NCI-H1092 treated with DMSO at 0.1 percent for 48 hours (cell line): Measurements from ENCODE around the gene ASPSCR1.

Source experiments
- DNase-seq: peaks from one replicate; lab custom pipeline; 2025; lab: John Stamatoyannopoulos, UW

Gene ASPSCR1

DNA sequence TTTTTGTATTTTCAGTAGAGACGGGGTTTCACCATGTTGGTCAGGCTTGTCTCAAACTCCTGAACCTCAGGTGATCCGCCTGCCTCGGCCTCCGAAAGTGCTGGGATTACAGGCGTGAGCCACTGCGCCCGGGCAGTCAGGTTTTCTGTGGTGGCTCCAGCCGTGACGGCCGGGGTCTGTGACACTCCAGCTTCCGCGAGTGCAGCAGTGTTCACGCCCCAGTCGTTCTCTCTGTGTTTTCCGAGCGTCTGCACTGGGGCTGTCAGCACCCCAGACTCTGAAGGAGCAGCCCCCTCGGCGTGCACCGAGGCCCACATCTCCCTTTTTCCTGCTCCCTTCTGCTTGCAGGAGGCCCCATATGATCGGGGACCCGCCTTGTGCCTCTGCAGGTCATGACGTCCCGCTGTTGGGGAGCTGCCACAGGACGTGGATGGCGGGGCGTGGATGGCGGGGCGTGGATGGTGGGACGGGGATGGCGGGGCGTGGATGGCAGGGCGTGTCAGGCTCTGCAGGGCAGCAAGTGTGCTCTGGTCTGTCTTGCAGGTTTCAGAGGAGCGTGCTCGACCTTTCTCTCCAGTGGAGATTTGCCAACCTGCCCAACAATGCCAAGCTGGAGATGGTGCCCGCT, 5.7 kb downstream of the ASPSCR1 start:
- no peak for DNase-seq

DNA sequence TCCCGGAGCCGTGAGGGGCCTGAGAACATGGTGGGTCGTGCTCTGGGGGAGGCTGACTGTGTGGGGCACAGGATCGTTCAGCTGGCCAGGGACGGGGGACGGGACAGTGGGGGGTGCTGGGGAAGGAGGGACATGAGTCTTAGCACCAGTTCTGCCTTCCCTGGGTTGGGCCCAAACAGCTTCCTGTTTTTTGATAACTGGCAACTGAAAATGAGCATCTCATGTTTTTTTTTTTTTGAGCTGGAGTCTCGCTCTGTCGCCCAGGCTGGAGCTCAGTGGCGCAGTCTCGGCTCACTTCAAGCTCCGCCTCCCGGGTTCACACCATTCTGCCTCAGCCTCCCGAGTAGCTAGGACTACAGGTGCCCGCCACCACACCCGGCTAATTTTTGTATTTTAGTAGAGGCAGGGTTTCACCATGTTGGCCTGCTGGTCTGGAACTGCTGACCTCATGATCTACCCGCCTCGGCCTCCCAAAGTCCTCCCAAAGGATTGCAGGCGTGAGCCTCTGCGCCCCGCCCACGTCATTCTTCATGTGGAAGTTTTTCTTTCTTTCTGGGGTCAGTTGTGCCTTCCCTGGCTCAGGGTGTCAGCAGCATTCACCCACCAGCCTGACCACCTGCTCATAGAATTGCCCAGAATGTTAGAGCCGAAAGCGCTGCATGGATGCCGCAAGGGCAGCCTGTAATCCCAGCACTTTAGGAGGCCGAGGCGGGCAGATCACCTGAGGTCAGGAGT, 6.4 kb downstream of the ASPSCR1 start:
- no peak for DNase-seq

DNA sequence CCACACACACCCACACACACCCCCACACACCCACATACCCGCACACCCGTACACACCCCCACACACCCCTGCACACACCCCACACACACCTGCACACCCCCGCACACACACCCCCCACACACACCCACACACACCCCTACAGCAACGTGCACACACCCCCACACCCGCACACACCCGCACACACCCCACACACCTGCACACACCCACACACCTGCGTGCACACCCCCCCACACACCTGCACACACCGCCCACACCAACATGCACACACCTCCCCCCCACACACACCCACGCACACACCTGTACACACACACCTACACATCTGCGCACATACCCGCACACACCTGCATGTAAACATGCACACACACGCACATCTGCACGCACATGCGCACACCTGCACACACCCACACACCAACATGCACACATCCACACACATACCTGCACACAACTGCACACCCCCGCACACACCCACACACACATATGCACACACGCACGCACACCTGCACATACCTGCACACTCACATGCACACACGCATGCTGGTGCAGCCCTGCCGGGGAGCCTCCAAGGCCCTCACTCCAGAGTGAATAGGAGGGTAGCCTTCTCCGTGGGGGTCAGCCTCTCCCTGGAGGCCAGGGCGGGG, 7.5 kb downstream of the ASPSCR1 start:
- no peak for DNase-seq

DNA sequence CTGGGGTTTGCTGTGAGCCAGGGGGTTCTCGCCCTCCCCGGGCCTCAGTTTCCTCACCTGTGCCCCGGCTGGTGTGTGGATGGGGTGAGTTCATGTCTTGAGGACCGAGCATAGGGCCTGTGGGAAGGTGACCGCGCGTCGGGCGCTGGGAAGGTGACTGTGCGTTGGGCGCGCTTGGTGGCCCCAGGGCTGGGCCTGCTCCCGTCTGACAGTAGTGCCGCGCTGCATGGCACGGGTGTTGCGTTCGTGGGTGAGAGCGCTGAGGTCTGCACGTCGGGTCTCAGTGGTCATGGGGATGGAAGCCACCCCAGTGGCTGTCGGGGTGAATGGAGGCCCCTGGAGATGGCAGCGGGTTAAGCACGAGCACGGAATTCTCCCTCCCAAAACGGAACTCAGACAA, 9.2 kb downstream of the ASPSCR1 start:
- DNase-seq, result no peak

DNA sequence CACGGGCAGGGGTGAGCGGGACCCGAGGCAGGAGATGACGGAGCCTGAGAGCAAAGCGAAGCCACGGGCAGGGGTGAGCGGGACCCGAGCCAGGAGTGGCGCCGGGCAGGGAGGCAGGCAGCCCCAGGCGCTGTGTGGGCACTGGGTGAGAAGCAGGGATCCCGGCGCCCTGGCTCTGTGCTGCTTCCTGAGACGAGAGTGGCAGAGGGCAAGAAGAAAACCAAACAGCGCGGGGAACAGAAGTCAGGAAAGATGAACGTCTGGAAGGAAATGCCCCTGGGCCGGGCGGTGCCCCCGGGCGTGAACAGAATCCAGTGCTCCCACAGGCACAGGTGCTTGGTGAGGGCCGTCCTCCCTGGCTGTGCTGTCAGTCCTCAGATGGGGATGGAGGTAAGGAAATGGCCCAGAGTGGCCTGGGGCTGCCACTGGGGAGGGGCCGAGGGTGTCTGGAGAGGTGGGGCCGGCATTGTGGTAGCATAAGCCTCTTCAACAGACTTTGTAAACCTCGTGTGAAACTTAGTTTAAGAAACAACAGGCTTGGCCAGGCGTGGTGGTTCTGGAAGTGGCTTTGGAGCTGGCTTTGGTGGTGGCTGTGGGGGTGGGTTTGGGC, 9.8 kb downstream of the ASPSCR1 start:
- no peak for DNase-seq

DNA sequence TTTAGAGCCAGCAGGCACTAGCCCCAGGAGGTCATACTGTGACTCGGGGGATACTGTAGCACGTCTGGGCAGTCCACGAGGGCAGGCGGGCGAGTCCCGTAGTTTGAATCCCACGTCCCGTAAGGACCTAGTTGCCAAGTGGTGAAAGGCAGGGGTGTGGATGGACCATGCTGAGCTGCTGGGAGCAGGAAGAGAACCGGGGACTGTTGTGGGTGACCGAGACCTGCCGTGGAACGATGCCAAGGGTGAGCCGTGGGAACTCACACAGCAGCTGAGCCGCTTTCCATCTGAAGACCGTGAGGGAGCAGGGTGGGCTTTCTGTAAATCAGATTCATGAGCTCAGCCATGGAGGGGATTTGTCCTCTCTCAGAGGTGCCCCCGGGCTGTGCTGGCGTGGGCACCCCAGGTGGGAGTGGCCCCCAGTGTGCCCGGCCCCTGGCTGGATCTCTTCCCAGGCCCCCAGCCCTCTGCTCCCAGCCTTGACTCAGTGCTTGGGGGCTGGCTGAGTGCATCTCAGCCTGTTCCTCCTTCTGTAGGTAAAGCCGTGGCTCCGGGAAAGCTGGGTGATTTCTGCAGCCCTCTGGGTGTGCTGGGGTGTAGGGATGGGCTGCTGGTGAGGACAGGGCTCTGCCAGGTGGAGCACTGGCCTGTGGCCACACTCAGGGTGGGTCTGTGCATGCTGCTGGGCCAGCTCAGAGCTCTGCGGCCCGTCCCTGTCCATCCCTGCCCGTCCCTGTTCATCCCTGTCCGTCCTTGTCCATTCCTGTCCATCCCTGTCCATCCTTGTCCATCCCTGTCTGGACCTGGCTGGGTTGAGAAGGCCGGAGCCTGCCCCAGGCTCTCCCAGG, 13.6 kb downstream of the ASPSCR1 start:
- DNase-seq, result no peak

DNA sequence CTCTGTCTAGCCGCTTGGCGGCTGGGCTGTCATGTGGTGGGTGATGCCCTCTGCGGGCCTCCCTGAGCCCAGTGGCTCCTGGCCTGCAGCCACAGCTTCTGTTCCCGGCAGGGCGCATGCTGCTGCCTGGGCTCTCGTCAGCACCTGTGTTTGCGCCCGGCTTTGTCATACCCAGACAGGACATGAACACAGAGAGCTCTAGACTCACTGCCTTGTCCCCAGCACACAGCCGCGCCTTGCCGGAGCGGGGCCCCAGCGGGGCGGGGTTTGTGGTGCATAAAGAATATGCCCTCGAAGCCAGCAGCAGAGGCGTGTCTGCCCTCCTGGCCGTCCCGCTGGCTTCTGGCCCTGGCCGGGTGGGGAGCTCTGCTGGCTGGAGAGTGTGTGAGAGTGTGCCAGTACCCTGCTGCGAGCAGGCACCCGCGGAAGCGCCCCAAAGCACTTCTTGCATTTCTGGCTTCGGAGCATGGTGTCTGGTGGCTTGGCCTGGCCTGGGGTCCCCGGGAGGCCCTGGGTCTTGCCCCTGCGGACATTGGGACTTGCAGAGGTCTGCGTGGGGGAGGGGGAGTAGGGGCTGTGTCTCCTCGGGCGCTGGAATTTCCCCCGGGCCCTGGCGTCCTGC, 14.4 kb downstream of the ASPSCR1 start:
- peak; percentile 53 for DNase-seq

DNA sequence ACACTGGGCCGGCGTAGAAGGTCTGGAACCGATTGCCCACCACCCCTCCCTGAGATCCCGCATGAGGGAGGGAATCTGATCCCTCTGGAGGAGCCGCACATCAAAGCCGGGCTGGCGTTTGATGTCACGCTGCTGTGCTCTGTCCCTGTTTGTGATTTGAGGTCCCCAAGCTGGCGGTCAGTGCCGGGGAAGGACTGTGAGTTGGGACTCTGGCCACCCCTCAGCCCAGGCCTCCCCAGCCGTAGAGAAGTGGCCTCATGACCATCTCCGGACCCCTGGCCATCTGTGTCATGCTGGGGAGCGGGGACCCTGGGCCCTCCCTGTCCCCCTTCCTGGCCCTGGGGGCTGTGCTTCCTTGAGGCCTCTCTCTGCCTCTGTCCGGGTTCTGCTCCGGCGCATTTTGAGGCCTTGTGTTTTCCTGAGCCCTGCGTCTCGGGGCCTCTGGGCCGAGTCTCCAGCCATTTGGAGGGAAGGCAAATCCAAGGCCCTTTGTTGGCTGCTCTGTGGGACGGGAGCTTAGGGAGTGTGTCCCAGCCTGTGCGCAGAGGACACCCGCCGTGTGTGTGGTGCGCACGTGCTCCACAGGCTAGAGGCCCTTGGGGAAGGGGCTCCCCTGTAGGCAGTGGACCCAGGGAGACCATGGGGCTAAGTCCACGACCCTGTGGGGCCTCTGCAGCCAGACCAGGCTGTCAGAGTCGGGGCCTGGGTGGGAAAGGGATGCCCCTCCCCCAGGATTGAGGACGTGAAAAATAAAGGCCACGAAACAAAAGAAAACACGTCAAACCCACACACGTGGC, 15.1 kb downstream of the ASPSCR1 start:
- no peak for DNase-seq

DNA sequence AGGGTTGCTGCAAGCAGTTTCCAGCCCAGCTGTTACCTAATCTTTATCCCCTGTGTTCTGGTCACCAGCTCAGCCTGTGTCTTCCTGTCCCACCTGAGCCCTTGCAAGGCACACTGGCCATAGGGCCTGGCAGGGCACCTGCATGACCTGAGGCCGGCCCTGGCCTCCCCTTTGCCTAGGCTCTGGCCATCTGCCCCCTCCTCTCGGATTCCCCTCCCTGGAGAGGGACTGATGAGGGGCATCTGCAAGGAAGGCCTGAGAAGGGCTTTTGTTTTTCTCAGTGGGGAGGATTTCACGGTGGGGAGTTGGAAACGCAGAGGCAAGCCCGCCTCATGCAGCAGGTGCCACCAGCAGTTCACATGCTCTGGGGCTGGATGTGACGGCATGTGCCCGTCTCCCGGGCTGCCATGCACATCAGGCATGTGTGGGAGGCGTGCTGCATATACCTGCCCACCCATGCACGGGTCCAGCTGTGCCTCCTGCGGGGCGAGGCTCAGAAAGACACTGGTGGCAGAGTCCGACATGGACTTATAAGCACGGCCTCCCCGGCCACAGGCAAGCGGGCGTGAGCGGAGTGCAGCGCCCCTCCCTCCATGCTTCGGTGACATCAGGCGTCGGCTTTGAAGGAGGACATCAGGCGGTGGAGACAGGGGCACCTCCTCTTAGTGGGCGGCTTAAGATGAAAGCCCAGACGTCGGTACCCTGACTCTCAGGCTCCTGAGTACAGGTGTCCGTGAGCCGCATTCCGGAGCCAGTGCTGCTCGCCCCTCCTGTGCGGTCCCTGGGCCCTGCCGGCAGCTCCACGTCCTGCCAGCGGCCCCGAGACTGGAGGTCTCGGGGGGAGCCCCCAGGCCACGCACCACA, 16.5 kb downstream of the ASPSCR1 start:
- DNase-seq, result no peak

DNA sequence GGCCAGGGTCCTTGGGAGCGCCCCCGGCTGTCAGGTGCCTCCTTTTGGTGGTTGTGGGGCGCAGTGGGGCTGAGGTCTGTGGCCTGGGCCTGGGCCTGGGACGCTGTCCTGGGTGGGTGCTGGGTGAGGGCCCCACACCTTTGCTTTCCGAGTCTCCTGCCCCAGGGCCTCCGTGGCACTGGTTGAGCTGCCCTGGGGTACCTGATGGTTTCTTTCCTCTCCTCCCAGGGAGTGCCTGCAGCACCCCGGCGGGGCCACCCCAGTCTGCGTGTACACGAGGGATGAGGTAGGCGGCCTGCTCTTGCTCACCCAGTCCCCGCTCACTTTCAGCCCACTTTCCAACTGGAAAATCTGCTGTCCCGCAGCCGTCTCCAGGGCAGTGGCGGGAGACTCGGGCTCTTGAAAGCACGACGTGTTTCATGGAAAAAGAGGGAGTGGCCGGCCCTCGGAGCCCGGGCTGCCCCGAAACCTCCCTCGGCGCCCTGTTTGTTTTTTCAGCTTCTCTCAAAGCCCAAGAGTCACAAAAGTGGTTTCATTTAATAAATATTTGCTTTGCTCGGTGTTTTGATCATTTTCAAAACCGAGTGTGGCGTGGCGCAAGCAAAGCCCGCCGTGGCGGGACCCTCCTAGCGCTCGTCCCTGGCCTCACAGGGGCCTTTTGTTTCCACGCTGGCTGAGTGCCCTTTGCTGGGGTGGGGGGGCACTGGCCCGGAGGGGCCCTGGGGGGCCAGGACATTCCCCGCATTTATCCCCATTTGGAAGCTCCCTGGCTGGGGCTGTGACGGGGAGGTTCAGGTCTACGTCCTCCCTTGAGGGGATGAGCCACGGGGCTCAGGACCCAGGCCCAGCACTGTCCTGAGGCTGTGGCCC, 17.4 kb downstream of the ASPSCR1 start:
- no peak for DNase-seq

DNA sequence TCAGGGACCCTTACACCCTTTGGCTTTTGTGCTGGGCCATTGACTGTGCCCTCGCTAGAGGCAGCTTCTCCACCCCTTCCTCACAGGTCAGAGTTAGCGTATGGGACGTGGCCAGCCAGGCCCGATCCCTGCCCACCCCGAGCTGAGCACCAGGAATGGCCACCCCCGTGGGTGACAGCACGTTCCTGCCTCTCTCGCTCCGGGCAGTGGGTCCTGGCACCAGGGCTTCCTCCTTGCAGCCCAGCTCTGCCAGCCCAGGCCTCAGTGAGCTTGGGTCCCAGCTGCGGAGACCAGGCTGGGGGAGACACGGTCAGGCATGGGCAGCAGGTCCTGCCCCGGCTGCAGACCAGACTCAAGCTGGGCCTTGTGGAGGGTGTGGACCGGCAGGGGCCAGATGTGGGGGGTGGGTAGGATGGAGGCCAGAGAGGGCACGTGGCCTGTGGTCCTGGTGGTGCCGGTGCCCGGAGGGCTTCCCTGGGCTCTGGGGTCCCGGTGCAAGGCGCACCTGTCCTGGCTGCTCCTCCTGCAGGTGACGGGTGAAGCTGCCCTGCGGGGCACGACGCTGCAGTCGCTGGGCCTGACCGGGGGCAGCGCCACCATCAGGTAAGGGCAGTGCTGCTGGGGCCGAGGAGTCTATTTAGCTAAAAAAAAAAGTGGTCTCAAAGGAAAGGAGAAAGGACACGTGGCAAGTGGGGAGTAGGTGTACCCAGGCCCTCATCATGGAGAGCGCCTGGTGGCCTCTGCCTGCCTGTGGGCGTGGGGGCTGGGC, 18.2 kb downstream of the ASPSCR1 start:
- DNase-seq, result no peak

DNA sequence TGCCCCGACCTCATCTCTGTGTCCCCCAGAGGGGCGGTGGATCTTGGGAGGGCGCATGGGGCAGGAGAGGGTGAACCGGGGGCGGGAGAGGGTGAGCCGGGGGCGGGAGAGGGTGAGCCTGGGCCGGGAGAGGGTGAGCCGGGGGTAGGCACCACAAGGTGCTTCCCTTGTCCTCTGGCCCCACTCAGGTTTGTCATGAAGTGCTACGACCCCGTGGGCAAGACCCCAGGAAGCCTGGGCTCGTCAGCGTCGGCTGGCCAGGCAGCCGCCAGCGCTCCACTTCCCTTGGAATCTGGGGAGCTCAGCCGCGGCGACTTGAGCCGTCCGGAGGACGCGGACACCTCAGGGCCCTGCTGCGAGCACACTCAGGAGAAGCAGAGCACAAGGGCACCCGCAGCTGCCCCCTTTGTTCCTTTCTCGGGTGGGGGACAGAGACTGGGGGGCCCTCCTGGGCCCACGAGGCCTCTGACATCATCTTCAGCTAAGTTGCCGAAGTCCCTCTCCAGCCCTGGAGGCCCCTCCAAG, 18.9 kb downstream of the ASPSCR1 start:
- DNase-seq, result no peak

DNA sequence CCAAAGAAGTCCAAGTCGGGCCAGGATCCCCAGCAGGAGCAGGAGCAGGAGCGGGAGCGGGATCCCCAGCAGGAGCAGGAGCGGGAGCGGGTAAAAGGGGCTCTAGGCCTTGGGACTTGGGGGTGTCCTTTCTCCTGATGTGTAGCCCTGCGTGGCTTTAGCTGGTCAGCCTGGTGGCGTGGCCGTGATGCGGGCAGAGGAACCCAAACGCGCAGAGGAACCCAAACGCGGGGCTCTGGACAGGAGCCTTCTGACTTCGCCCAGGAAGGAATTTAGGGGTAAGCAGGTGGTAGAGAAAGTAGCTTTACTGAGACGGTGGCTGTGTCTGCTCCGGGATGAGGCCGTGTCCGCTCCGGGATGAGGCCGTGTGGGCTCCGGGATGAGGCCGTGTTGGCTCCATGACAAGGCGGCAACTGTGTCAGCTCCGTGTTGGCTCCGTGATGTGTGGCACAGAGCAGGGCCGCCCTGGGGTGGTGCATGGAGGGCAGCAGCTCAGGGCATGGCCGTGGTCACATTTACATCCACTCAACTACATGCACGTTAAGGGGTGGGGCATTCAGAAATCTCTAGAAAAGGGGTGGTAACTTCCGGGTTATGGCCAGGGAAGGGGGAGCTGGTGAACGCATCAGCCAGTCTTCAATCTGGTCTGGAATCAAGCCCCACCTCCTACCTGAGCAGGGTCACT, 19.5 kb downstream of the ASPSCR1 start:
- DNase-seq, result no peak

DNA sequence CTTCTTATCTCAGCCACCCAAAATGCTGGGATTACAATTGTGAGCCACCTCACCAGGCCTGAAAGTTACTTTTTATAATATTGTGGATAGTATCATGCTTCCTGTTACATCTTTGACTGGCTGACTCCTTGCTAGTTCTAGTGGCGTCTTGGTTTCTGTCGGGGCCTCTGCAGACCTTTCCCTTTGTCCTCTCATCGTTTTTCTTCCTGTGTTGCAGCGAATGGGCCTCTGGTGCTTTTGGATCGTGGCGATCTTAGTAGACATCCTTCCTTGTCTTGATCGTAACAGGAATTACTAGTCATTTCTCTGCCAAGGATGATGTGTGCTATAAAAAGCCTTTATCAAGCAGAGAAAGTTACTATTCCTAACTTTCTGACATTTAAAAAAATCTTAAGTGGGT, 20.8 kb downstream of the ASPSCR1 start:
- no peak for DNase-seq

DNA sequence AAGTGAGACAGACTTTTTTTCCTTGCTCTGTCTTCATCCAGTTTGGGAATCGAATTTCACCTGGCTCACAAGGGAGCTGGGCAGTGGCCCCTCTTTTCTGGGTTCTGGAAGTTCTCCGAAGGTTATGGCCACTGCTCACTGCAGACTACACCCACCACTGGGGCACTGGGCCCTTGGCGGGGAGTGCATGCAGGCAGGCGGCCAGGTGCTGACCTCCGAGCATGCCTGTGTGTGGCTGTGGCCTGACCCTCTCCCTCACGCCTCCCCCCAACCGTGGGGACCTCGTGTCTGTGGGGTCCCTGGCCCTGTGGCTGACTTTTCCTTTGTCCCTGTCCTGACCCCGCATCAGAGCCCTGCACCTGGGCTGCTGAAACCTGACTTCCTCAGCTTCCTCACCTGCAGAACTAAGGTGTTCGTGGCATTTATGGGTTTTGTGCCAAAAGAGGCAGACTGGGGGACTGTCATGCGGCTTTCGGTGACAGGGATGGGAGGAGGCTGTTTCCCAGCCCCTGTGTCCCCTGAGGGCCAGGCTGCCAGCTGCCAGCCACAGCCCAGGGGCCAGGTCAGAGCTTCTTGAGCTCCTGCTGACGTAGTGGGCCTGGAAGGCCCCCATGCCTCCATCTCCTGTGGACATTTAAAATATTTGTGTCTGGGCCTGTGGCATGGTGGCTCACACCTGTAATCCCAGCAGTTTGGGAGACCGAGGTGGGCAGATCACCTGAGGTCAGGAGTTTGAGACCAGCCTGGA, 21.4 kb downstream of the ASPSCR1 start:
- no peak for DNase-seq

DNA sequence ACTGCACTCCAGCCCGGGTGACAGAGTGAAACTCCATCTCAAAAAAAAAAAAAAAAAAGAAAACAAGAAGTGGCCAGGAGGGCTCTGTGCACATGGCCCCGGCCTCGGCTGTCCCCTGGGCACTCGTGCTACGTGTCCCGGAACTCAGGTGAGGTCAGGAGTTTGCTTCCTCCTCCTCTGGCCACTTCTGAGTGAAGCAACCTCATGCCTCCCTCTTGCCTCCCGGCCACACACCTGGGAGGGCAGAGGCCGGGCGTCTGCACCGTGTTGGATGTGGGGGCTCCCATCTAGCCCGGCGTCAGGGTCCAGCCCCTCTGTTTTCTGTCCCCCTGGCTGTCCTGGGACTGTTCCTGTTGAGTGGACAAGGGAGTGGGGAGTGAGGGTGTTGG, 22.2 kb downstream of the ASPSCR1 start:
- no peak for DNase-seq
